GM21447 (cell line): ENCODE data around the gene MAP3K21.

Experiments used
- ATAC-seq: cut with Tn5 transposase; IDR thresholded peaks from one replicate; pipeline ENCODE4 v1.9.1; 2021; ENCODE audit not compliant: unreplicated experiment

The MAP3K21 gene

DNA sequence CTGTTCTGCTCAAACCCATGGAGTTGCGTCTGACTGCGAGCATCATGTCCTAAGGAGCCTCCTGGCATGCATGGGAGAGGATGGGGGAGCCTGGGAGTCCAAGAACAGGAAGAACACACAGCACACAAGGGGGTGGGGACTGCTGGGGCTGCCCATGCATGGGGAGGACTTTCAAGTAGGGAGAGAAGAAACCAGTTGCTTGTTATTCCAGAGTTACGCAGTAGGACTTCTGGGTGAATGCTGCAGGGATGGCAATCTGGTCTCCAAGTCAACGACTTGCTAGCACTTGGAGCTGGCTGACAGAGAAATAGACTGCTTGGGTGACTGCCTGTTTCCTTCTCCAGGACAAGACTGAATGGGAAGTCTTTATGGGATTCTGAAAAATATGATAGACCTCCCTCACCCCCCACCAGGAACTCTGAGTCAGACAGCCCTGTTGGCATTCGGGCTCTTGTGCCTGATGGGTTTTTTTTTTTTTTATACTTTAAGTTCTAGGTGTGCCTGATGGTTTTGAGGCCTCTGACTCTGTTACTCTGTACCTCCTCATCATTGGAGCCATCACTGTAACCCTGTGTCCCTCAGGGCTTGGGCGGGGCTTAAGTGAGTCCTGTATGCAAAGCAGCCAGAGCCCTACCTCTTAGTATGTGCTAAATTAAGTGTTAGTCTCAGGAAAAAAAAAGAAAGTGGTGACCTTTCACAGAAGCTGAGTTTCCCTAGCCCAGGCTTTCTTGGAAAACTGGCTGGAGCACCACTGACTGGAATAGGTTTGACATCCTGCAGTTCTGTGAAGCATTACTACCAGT lies 30.3 kb downstream of the MAP3K21 start:
- no peak for ATAC-seq

DNA sequence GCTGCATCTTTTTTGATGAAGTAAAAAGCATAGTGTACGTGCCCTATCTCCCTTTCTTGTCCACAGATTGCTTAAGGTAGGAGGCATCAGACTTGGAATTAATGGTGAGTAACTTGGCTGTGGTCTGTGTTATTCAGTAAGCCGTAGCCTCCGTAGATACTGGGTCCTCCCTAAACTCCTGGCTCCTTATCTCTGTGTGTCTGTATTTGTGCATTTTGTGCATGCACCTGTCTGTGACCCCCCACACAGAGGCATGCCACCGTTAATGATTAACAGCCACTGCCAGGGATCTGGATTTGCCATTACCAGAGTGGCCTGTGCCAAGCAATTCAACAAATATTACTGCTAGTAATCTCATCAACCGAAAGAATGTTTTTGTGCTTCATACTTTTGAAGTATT lies 31.9 kb downstream of the MAP3K21 start:
- ATAC-seq, result no peak

DNA sequence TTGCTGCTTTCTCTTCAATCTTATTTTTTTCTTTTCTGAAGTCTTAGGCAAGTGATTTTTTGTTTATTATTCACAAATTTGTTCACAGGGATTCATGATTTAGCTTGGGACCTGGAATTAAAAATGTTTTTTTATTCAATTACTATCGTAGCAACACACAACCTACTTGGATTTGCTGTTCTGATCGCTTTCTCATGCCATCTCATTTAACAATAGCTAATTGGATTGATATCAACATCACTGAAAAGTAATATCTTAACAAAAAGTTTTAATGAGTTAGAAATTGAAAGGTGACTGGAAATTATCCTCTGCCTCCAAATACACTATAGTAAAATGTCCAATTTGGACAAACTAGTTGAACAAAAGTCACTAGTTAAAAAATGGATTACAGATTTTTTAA lies 32.4 kb downstream of the MAP3K21 start:
- ATAC-seq, result no peak

DNA sequence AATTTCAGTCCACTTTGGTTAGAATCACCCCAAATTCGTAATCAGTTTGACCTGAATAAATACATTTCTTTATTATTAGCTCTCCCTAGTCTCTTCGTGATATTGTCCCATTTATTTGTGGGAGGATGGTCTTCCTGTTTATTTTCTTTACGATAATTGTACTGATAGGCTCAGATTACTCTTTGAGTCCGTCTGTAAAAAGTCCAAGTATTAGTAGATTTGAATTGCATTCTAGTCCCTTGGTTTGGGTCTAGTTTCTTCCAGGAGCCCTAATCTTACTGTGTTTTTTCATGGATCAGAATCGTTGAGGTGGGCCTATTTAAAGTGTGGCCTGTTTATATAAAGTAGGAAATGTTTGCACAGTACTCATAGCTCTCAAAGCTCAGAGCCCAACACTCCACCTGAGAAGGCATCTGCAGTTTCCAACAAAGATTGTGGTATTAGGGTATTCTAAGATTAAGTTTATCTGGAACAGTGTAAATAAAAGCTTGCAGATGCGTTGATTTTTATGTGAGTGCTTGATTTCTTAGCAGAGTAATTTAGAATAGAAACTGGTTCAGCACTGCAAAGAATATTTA lies 33.1 kb downstream of the MAP3K21 start:
- ATAC-seq, result no peak

- ATAC-seq, result no peak
Observed at GRCh38 chr1:233361876-233362275, 34.4 kb downstream of the MAP3K21 start.

GRCh38 chr1:233362743-233363142 lies 35.2 kb downstream of the MAP3K21 start:
- ATAC-seq, result no peak

DNA sequence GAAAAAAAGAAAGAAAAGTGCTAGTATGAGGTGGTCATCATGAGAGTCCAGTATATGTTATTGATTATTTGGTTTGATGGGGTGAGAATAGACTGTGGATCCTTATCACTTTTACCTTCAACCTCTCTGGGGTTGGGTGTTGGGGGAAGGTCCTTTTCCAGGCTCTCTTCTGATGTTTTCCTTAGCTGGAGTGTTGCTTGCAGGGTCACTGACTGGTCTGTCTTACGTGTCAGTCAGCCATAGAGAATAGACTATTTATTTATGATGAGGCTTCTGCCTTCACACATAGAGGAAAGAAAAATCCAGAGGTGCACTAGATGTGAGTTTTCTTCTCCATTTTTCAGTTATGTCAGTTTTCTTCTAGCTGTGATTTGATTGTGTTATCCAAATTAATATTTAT lies 36.5 kb downstream of the MAP3K21 start:
- ATAC-seq, result no peak

- no peak for ATAC-seq
Observed at GRCh38 chr1:233364695-233365539, 37.4 kb downstream of the MAP3K21 start.

- ATAC-seq, result no peak
Observed at GRCh38 chr1:233366575-233366974, 39.1 kb downstream of the MAP3K21 start.

DNA sequence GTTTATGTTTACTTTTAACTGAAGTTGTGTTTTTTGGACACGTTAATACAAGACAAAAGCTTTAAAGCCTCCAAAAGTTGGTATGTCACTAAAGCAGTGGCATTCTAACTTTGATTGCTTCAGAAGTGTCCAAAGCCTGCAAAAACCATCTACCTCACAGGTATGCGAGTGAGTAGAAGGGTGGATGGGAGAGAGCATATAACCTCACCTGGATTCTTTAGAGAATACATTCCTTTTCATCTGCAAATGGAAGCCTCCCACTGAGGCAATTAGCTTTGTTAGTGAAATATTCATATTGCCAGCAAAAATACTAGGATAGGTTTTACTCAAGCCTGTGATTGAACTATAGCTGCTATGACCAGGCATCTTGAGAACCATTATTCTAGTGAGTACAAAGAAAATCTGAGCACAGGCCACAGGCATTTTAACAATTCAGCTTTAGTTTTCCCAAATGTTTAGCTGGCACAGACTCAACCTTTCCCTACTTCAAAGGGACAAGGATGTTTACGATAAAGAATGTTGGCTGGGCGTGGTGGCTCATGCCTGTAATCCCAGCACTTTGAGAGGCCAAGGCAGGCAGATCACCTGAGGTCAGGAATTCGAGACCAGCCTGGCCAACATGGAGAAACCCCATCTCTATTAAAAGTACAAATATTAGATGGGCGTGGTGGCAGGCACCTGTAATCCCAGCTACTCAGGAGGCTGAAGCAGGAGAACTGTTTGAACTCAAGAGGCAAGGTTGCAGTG lies 39.7 kb downstream of the MAP3K21 start:
- no peak for ATAC-seq

- no peak for ATAC-seq
Observed at GRCh38 chr1:233368106-233368788, 40.7 kb downstream of the MAP3K21 start.

- ATAC-seq, result no peak
Observed at GRCh38 chr1:233368789-233369130, 41.2 kb downstream of the MAP3K21 start.

- ATAC-seq, result no peak
Observed at GRCh38 chr1:233372218-233373120, 44.9 kb downstream of the MAP3K21 start.

DNA sequence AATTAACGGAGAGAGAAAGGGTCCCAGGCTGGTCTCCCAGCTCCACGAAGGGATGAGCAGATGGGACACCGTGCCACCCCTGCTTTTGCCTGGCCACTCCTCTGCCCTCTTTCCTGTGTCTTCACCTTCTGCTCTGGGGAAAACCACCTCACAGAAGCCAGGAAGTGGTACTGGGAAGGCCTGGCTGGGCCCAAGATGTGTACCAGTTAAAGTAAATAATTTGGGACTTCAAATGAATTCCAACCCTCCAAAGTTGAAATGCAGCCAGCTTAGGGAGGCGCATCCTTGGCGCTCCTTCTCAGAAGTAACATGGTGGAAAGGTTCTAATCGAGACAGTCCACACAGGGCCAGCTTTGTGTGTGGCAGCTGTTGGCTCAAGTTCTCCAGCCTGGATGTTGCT lies 45.7 kb downstream of the MAP3K21 start:
- ATAC-seq, result no peak

DNA sequence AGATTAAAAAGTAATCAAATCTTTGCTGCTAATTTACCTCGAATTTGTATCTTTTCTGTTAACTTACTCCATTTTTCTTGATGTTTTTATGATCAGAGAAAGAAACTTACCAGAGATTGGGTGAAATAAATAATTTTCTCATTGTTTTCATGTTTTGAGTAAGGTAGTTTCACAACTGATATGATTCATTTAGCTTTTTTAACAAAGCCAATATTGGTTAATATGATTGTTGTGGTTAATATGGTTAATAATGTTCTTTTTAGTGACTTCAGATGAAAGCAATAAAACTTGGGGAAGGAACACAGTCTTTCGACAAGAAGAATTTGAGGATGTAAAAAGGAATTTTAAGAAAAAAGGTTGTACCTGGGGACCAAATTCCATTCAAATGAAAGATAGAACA lies 48.1 kb downstream of the MAP3K21 start:
- ATAC-seq, result no peak

- ATAC-seq, result no peak
Observed at GRCh38 chr1:233376382-233377110, 49.0 kb downstream of the MAP3K21 start.

DNA sequence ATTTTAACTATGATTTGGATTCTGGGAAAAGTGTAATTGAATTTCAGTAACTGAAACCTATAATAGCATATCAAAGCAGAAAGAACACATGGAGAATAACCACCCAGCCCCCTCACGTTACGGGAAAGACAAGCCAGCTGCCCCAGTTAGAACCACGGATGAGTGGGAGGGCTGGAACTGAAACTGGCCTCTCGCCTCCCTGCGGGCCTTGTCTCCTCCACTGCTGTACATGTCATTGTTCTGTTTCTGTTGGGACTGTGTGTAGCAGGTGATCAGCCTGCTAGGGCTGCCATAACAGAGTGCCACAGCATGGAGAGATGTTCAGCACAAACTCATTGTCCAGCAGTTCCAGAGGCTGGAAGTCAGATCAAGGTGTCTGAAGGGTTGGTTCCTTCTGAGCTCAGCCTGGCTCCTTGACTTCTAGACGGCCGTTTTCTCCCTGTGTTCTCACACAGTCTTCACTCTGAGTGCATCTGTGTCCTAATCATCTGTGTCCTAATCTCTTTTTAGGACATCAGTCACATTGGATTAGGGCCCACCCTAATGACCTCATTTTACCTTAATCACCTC lies 52.4 kb downstream of the MAP3K21 start:
- ATAC-seq, result no peak

DNA sequence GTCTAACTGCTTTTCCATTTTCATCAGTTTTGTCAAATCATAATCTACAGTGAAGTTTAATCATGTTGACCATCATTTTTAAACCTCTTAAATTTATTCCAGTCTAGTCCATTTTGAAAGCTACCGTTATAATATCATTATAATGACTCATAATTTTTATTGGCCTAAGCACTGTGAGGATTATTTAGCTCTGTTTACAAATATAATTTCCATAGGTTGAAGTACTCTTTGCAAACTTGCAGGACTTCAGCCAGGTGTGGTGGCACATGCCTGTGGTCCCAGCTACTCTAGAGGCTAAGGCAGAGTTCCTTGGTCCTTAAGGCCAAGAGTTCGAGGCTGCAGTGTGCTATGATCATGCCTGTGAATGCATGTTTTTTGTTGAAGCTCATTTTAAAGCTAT lies 54.3 kb downstream of the MAP3K21 start:
- ATAC-seq, result no peak

DNA sequence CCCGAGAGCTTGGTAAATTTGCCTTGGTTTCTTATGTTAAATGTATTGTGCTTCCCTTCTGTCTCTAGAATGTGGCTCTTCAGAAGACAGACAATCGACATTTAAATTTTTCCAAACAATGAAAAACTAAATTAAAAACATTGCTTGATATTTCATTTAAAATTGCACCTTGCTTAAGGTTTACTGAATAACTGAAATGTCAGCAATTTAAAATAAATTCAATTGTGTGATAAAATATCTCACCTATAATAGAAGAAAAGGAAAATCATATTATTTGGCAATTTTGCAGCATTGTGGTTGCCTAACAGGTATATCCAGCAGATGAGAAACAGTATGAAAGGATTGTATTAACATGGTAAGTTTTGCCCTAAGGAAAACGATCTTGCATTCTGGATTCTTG lies 56.5 kb downstream of the MAP3K21 start:
- ATAC-seq, result no peak
